Thyroid gland (tissue), 4 donors: ENCODE results near the gene CCDC89.

Experiments
- CTCF ChIP-seq, 6 experiments: fragments of 200-600 bp in 3 of 6; fragments of 450-650 bp in 3 of 6; sonication (generic) in 3 of 6; IDR thresholded peaks; one replicate each; pipeline ENCODE4 v1.5.1; 2016 to 2019; ENCODE audit warnings: antibody characterized with exemption in 6 of 6, mild to moderate bottlenecking in 2 of 6, inconsistent platforms in 1 of 6, moderate library complexity in 1 of 6
- POLR2A ChIP-seq, 2 donors: fragments of 450-650 bp; IDR thresholded peaks; one replicate each; pipeline ENCODE4 v1.6.1; 2017; ENCODE audit warnings: antibody characterized with exemption in 2 of 2, mild to moderate bottlenecking in 2 of 2, moderate library complexity in 1 of 2

GRCh38 chr11:85721191-85721590 is 35.2 kb upstream of the CCDC89 start:
- TF ChIP-seq CTCF (IDR thresholded peaks at IDR 0.05), result no peak
- TF ChIP-seq POLR2A (IDR thresholded peaks at IDR 0.05), result no peak
